K562 (cell line): ENCODE results near the gene MAPK8IP2. TPM values are rescaled to one million over a fixed set of nuclear protein-coding genes. Genes with fewer than 3 reads are reported as not detected.

Source experiments
- GTF2A2 ChIP-seq: IDR thresholded peaks from 2 replicates; pipeline ENCODE4 v1.6.1; 2016; ENCODE audit warnings: mild to moderate bottlenecking, missing genetic modification characterization, missing compliant biosample characterization
- HBP1 ChIP-seq: fragments of 450-650 bp; formaldehyde crosslinking; IDR thresholded peaks from 2 replicates; pipeline ENCODE4 v1.4.0; 2022; ENCODE audit warnings: missing genetic modification characterization
- ILF3 ChIP-seq: fragments of 450-650 bp; IDR thresholded peaks from 2 replicates; pipeline ENCODE4 v1.6.1; 2018; ENCODE audit warnings: antibody characterized with exemption, mild to moderate bottlenecking, moderate library complexity, borderline replicate concordance
- MAX ChIP-seq: sonication (generic); formaldehyde crosslinking; IDR thresholded peaks from 2 replicates; pipeline ENCODE4 v1.9.0; 2022; ENCODE audit warnings: mild to moderate bottlenecking, missing genetic modification reagents
- MEF2A ChIP-seq: IDR thresholded peaks from 2 replicates; pipeline ENCODE4 v1.6.1; 2011; ENCODE audit warnings: low read depth, mild to moderate bottlenecking, low read length, moderate library complexity; ENCODE audit not compliant: control insufficient read depth
- MLX ChIP-seq, 2 experiments: fragments of 450-650 bp in 1 of 2; sonication (generic) in 1 of 2; formaldehyde crosslinking; conservative IDR thresholded peaks; 2 replicates each; pipeline versions ENCODE4 v1.4.0 to v1.8.1; 2020 to 2022; ENCODE audit warnings: mild to moderate bottlenecking in 1 of 2, missing genetic modification reagents in 1 of 2
- NFE2L1 ChIP-seq: fragments of 450-650 bp; IDR thresholded peaks from 2 replicates; pipeline ENCODE4 v1.6.1; 2016; ENCODE audit warnings: missing genetic modification characterization, low read depth, mild to moderate bottlenecking, missing compliant biosample characterization, moderate library complexity, borderline replicate concordance
- PHB ChIP-seq: fragments of 250-450 bp; sonication (Bioruptor Pico); IDR thresholded peaks from 2 replicates; pipeline ENCODE4 v1.5.0; 2021
- PRMT5 ChIP-seq: sonication (generic); formaldehyde crosslinking; IDR thresholded peaks from 2 replicates; pipeline ENCODE4 v1.5.0; 2020; ENCODE audit warnings: missing genetic modification reagents
- RBM34 ChIP-seq: fragments of 200-400 bp; formaldehyde crosslinking; IDR thresholded peaks from 2 replicates; pipeline ENCODE4 v1.6.1; 2018; ENCODE audit warnings: low read length, borderline replicate concordance; ENCODE audit not compliant: insufficient read depth
- SIRT6 ChIP-seq: IDR thresholded peaks from one replicate; pipeline ENCODE4 v1.6.1; 2012; ENCODE audit warnings: low read depth, mild to moderate bottlenecking, control low read depth, inconsistent platforms, low read length, moderate library complexity
- SP2 ChIP-seq: IDR thresholded peaks from 2 replicates; pipeline ENCODE4 v1.6.1; 2011; ENCODE audit warnings: mild to moderate bottlenecking, low read depth, low read length, moderate library complexity; ENCODE audit not compliant: poor library complexity, severe bottlenecking; ENCODE audit errors: extremely low read depth
- SPI1 ChIP-seq: IDR thresholded peaks from 2 replicates; pipeline ENCODE4 v1.6.1; 2011; ENCODE audit warnings: low read depth, low read length, control low read depth, borderline replicate concordance
- ZNF280A ChIP-seq: fragments of 450-650 bp; IDR thresholded peaks from 2 replicates; pipeline ENCODE4 v1.6.1; 2018; ENCODE audit warnings: mild to moderate bottlenecking, low read depth; ENCODE audit not compliant: partially characterized antibody
- ZNF511 ChIP-seq: sonication (generic); formaldehyde crosslinking; IDR thresholded peaks from 2 replicates; pipeline ENCODE4 v1.8.0; 2022; ENCODE audit warnings: mild to moderate bottlenecking, missing genetic modification reagents
- ZNF79 ChIP-seq: fragments of 250-450 bp; sonication (Bioruptor Pico); IDR thresholded peaks from 2 replicates; pipeline ENCODE4 v1.4.0; 2020; ENCODE audit warnings: low read depth, mild to moderate bottlenecking, moderate library complexity
- polyA plus RNA-seq, 8 experiments: library from polyadenylated mRNA; depleted of rRNA in 4 of 8; stranded (reverse) in 5 of 8; unstranded in 3 of 8; fragments of >200 nt; fragmentation: Nextera tagmentation in 2 of 8; fragmentation: Illumina TruSeq in 1 of 8; extraction: Ambion mirVana in 2 of 8; extraction: Trizol in 1 of 8; gene quantifications; 2 replicates each; pipeline versions ENCODE4 v1.2.1 to v1.2.3, GENCODE V29; 2011 to 2014; ENCODE audit warnings: inconsistent platforms in 1 of 8, missing spikeins in 1 of 8
- total RNA-seq, 7 experiments: library from RNA; depleted of rRNA in 6 of 7; stranded (reverse); fragments of >200 nt in 6 of 7; fragmentation: Illumina TruSeq in 2 of 7; extraction: Trizol in 2 of 7; gene quantifications; 2 replicates each; pipeline versions ENCODE4 v1.2.1 to v1.2.3, GENCODE V29; 2011 to 2021; ENCODE audit warnings: low replicate concordance in 1 of 7
- TF ChIP-seq, protein P1 (sequence below): fragments of 250-450 bp; sonication (Bioruptor Pico); IDR thresholded peaks from 2 replicates; pipeline ENCODE4 v1.5.0; 2021
- TF ChIP-seq, protein P2 (sequence below): sonication (generic); formaldehyde crosslinking; IDR thresholded peaks from 2 replicates; pipeline ENCODE4 v1.8.1; 2022; ENCODE audit warnings: missing genetic modification reagents
- TF ChIP-seq, protein P3 (sequence below): fragments of 200-800 bp; sonication (Bioruptor generic); IDR thresholded peaks from 2 replicates; pipeline ENCODE4 v1.6.1; 2017; ENCODE audit warnings: missing genetic modification characterization, missing compliant biosample characterization

Gene MAPK8IP2
- total and polyA plus RNA-seq, 9 of the 15 experiments (the other 6 are each of a cell fraction or from before 2014, with no cell fraction given) = 0.01 to 0.47 (median 0.07) TPM; not detected in 2

- TF ChIP-seq, protein P1, sequence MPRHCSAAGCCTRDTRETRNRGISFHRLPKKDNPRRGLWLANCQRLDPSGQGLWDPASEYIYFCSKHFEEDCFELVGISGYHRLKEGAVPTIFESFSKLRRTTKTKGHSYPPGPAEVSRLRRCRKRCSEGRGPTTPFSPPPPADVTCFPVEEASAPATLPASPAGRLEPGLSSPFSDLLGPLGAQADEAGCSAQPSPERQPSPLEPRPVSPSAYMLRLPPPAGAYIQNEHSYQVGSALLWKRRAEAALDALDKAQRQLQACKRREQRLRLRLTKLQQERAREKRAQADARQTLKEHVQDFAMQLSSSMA = no peak
- TF ChIP-seq ILF3 (no peak), ZNF511 (CRISPR knock-in tag) (peak; percentile 100), ZNF79 (CRISPR knock-in tag) (no peak), SIRT6 (no peak), ZNF280A (no peak), SP2 (no peak), PRMT5 (CRISPR knock-in tag) (peak; percentile 99), MEF2A (no peak), RBM34 (no peak), MAX (peak; percentile 89), HBP1 (CRISPR knock-in tag) (no peak), PHB (no peak), NFE2L1 (no peak), MLX (CRISPR knock-in tag; conservative IDR thresholded peaks at IDR 0.05) (peak in 1 of 2 experiments; percentile 95; a peak in 1 of 4 replicates), SPI1 (no peak), GTF2A2 (tag) (no peak)
- TF ChIP-seq, protein P2, sequence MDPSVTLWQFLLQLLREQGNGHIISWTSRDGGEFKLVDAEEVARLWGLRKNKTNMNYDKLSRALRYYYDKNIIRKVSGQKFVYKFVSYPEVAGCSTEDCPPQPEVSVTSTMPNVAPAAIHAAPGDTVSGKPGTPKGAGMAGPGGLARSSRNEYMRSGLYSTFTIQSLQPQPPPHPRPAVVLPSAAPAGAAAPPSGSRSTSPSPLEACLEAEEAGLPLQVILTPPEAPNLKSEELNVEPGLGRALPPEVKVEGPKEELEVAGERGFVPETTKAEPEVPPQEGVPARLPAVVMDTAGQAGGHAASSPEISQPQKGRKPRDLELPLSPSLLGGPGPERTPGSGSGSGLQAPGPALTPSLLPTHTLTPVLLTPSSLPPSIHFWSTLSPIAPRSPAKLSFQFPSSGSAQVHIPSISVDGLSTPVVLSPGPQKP (CRISPR knock-in tag) = no peak
- TF ChIP-seq, protein P3, sequence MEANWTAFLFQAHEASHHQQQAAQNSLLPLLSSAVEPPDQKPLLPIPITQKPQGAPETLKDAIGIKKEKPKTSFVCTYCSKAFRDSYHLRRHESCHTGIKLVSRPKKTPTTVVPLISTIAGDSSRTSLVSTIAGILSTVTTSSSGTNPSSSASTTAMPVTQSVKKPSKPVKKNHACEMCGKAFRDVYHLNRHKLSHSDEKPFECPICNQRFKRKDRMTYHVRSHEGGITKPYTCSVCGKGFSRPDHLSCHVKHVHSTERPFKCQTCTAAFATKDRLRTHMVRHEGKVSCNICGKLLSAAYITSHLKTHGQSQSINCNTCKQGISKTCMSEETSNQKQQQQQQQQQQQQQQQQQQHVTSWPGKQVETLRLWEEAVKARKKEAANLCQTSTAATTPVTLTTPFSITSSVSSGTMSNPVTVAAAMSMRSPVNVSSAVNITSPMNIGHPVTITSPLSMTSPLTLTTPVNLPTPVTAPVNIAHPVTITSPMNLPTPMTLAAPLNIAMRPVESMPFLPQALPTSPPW (CRISPR knock-in tag) = peak; percentile 65
Observed at GRCh38 chr22:50599816-50600455, 657 bp upstream of the MAPK8IP2 start (continued).
